ENCODE data around the gene COL28A1. TPM values are rescaled to one million over a fixed set of nuclear protein-coding genes. Genes with fewer than 3 reads are reported as not detected.

The COL28A1 gene
- total RNA-seq, 3 donors from 2014 or later, result 0.08 to 0.10 TPM; not detected in 1

DNA sequence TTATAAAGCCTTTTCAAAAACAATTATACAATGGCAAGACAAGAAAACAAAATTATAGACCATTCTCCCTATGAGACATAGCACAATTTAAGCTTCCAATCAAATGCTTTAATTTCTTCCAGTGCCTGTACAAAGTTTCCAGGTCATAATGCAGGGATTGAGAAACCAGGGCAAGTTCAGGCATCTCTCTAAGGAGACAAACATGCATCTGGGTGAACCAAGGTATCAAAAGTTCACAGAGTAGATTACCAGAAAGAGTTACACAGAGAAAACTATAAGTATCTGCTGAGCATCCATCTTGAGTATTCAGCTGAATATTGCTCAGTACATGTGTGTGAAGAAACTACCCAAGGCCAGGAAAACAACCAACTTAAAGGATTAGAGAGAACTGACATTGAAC is 89.1 kb downstream of the COL28A1 start:
- Mint-ChIP-seq H3K36me3 (ENCODE audit: insufficient read depth) (no peaks in the 10 kb centered on the region), H3K4me3 (no peak overlapping the region), H3K9me3 (peaks cover 37% of the 10 kb centered on the region), H3K27me3 (ENCODE audit: low read depth) (no peaks in the 10 kb centered on the region), H3K4me1 (ENCODE audit: low read depth) (peaks cover 4% of the 10 kb centered on the region)
- DNase-seq (no peak), ATAC-seq (no peak)

DNA sequence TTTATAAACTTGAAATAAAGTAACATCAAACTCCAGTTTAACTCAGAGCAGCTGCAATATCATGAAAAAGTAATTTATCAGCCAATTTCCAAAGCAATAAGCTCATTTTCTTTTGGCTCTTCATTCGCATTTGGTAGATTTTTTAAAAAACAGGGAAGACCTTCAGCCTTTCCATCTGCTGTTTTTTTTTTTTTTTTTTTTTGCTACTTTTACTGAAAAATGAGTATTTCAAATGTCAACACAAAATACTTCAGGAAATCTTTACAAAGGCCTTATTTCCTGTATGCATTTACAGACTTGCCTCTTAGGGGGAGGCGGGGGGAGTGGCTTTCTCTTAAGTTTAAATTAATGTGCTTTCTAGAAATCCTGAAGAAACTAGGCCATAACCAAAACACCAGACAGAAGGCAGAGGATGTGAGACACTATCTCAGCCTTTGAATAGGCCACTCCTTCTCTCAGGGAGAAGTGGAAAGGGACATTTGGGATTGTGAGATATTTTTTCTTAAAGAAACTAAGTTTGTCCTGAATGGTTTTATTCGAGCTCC is 91.8 kb downstream of the COL28A1 start:
- Mint-ChIP-seq H3K9me3 (peaks cover 27% of the 10 kb centered on the region), H3K4me1 (ENCODE audit: low read depth) (peaks cover 4% of the 10 kb centered on the region), H3K4me3 (no peak overlapping the region), H3K27me3 (ENCODE audit: low read depth) (no peaks in the 10 kb centered on the region), H3K36me3 (ENCODE audit: insufficient read depth) (no peaks in the 10 kb centered on the region)
- ATAC-seq (no peak), DNase-seq (no peak)

DNA sequence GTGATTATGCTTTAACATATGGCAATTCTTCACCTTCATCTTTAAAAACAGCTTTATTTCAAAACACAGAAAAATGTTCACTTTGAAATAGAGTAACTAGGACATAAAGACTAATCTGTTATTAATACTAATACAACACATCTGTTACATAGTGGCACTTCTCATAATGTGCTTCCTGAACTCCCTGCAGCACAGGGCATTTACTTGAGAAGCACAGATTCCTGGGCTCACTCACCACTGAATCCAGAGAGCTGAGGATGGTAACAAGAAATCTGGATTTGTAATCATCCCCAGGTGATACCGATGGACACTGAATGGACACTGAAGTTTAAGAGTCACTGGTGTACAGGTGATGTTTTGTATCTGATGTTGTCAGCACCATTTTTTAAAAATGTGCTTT is 96.1 kb downstream of the COL28A1 start:
- Mint-ChIP-seq H3K27me3 (ENCODE audit: low read depth) (no peaks in the 10 kb centered on the region), H3K4me3 (no peak overlapping the region), H3K4me1 (ENCODE audit: low read depth) (peaks cover 4% of the 10 kb centered on the region), H3K36me3 (ENCODE audit: insufficient read depth) (no peaks in the 10 kb centered on the region), H3K9me3 (no peaks in the 10 kb centered on the region)
- DNase-seq (no peak), ATAC-seq (no peak)

DNA sequence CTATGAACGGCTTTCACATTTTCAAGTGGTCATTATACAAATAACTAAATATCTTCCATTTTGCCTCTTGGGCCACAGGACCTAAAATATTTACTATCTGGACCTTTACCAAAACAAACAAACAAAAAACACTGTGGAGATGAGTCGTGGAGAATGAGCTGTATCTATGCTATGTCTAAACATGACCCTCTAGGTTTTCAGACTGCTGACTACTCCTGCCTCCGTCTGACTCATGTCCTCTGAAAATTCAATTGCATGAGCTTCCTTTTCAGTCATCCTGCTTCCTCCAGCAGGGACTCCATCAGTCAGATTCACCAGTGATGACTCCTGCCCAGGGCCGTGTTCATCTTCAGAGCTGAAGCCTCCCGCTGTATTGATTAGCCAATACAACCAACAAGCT is 96.8 kb downstream of the COL28A1 start:
- H3K27me3 Mint-ChIP-seq (ENCODE audit: low read depth), result no peaks in the 10 kb centered on the region
- no peak overlapping the region for H3K4me3 Mint-ChIP-seq
- H3K36me3 Mint-ChIP-seq (ENCODE audit: insufficient read depth), result no peaks in the 10 kb centered on the region
- no peaks in the 10 kb centered on the region for H3K9me3 Mint-ChIP-seq
- DNase-seq (no peak), ATAC-seq (no peak)
- H3K4me1 Mint-ChIP-seq (ENCODE audit: low read depth), result peaks cover 4% of the 10 kb centered on the region

DNA sequence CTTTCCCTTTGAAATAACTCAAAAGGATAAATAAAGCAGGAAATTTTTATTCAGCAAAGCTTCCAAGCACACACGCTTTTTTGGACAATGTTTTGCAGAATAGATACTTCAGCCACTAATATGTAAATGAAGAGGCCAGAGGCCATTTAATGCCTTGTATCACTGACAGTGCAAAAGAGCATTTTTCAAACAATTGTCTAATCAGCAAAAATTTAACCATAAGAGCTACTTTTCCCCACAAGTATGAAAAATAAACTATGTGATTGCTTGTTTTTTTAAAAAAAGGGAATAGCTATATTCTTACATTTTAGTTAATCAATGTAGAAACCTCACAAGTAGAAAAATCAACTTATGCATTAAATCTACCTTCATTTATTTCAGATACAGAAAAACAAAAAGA is 99.7 kb downstream of the COL28A1 start:
- H3K36me3 Mint-ChIP-seq (ENCODE audit: insufficient read depth), result no peaks in the 10 kb centered on the region
- ATAC-seq (no peak), DNase-seq (no peak)
- no peak overlapping the region for H3K4me3 Mint-ChIP-seq
- no peaks in the 10 kb centered on the region for H3K9me3 Mint-ChIP-seq
- H3K27me3 Mint-ChIP-seq (ENCODE audit: low read depth), result peaks cover 11% of the 10 kb centered on the region
- no peaks in the 10 kb centered on the region for H3K4me1 Mint-ChIP-seq (ENCODE audit: low read depth)

DNA sequence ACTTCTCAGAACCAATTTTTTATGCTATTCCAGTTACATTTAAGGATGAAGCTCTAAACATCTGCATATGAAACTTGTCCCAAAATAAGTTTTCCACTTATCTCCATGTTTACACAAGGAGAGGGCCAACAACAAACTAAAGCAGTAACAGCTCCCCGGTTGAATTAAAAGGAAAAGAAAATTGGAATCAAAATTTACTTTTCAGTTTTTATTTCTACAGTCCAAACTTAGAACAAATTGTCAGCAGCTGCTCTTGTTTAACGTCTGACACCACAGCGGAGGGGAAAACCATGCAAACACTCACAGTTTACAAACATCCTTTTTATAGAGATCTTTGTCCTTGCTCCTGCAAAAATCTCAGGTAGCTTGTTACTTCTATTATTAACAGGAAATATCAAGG is 101.3 kb downstream of the COL28A1 start:
- no peaks in the 10 kb centered on the region for H3K4me1 Mint-ChIP-seq (ENCODE audit: low read depth)
- no peaks in the 10 kb centered on the region for H3K9me3 Mint-ChIP-seq
- DNase-seq (no peak), ATAC-seq (no peak)
- no peaks in the 10 kb centered on the region for H3K36me3 Mint-ChIP-seq (ENCODE audit: insufficient read depth)
- peaks cover 15% of the 10 kb centered on the region for H3K27me3 Mint-ChIP-seq (ENCODE audit: low read depth)
- no peak overlapping the region for H3K4me3 Mint-ChIP-seq

DNA sequence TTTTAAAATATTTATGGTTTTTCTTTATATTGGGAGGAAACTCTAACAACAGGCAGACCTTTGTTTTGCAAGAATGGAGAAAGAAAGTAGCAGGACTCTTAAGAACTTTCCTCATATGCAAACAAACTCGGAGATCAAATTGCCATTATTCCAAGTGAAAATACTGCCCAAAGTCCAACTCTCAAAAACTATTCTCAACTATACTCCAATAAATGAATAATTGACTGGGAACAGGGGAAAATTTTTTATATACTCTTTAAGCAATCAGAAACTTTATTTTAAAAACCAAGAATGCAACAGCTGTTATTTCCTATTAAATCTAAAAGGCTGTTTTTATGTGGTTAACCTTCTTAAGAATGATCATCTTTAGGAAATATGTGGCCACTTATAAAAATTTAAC is 101.9 kb downstream of the COL28A1 start:
- ATAC-seq (no peak), DNase-seq (no peak)
- Mint-ChIP-seq H3K36me3 (ENCODE audit: insufficient read depth) (no peaks in the 10 kb centered on the region), H3K4me1 (ENCODE audit: low read depth) (no peaks in the 10 kb centered on the region), H3K9me3 (no peaks in the 10 kb centered on the region), H3K27me3 (ENCODE audit: low read depth) (peaks cover 15% of the 10 kb centered on the region), H3K4me3 (no peak overlapping the region)

DNA sequence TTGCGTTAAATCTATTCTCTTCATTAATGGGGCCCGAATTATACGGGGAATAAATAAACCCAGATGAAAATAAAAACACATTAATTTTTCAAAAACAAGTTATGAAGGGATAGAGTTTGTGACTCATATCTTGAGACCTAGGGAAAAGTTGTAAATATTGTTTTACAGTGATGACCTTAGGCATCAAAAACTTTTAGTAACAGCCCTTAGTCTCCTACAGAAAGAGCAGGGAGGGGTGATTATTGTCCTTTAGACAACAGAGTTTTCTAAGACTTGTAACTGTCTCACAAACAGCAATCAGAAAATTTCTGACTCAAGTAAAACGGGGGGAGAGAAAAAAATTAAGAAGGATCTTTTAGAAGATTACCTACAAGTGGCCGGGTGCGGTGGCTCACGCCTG is 102.7 kb downstream of the COL28A1 start:
- Mint-ChIP-seq H3K27me3 (ENCODE audit: low read depth) (peaks cover 15% of the 10 kb centered on the region), H3K4me3 (no peak overlapping the region), H3K9me3 (no peaks in the 10 kb centered on the region), H3K4me1 (ENCODE audit: low read depth) (no peaks in the 10 kb centered on the region), H3K36me3 (ENCODE audit: insufficient read depth) (no peaks in the 10 kb centered on the region)
- DNase-seq, result no peak
- ATAC-seq, result no peak

DNA sequence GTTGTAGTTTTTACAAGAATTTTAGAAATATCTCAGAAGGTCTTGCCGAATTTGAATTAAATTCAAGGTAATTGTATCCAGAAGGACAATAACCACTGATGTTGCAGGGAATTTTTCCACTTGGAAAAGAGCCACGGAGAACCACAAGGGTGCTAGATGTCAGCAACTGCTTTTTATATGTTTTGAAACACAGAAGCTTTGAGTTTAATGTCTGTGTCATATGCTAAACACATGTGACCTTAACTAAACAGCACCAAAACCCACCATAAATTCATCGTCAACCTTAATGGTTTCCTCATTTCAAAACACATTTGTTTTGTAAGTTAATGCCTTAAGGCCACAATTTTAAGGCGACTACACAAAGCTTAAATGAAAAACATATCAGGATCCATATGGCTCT is 106.9 kb downstream of the COL28A1 start:
- H3K4me1 Mint-ChIP-seq (ENCODE audit: low read depth), result peaks cover 10% of the 10 kb centered on the region
- H3K27me3 Mint-ChIP-seq (ENCODE audit: low read depth), result peaks cover 15% of the 10 kb centered on the region
- ATAC-seq (no peak), DNase-seq (no peak)
- no peaks in the 10 kb centered on the region for H3K36me3 Mint-ChIP-seq (ENCODE audit: insufficient read depth)
- no peak overlapping the region for H3K4me3 Mint-ChIP-seq
- no peaks in the 10 kb centered on the region for H3K9me3 Mint-ChIP-seq

DNA sequence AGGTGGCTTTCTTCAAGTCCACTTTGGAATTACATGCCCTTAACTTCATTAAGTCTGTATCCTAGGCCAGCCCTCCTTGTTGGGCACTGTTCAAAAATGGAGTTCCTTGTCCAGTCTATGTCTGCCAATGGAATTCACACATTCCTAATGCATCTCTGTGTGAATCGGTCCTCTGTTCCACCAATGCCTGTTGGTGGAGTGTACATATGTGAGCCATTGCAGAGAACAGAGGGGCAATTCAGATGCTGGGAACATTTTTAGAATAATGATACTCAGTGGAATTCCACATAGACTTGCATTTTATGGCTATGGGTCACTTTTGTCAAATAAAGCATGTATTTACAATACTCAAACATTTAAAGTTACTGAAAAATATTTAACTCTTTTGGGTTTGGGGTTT is 108.3 kb downstream of the COL28A1 start:
- ATAC-seq, result no peak

DNA sequence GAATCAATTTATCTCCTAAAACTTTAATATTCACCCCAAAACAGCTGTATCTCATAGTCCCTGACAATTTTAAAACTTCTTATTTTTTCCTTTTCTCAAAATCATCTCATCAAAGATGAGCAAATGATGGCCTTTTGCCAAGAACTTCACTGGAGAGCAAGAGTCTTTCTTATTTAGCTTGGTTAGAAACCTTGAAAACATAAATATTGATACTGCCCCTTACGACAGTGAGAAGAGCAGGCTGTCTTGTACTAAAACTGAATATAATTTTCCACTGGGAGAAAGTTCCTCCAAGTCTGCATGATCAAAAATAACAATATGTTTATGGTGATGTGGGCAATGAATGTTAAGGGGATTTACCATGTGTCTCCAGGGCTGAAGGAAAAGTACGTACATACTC is 109.0 kb downstream of the COL28A1 start:
- Mint-ChIP-seq H3K36me3 (ENCODE audit: insufficient read depth) (no peaks in the 10 kb centered on the region), H3K4me1 (ENCODE audit: low read depth) (peaks cover 10% of the 10 kb centered on the region), H3K27me3 (ENCODE audit: low read depth) (peaks cover 11% of the 10 kb centered on the region), H3K4me3 (no peak overlapping the region), H3K9me3 (no peaks in the 10 kb centered on the region)
- DNase-seq (no peak), ATAC-seq (no peak)

More for the DNA sequence above, 108.3 kb downstream of the COL28A1 start:
- DNase-seq, result no peak
- H3K36me3 Mint-ChIP-seq (ENCODE audit: insufficient read depth), result no peaks in the 10 kb centered on the region
- no peak overlapping the region for H3K4me3 Mint-ChIP-seq
- H3K9me3 Mint-ChIP-seq, result no peaks in the 10 kb centered on the region
- peaks cover 10% of the 10 kb centered on the region for H3K4me1 Mint-ChIP-seq (ENCODE audit: low read depth)
- H3K27me3 Mint-ChIP-seq (ENCODE audit: low read depth), result peaks cover 15% of the 10 kb centered on the region

DNA sequence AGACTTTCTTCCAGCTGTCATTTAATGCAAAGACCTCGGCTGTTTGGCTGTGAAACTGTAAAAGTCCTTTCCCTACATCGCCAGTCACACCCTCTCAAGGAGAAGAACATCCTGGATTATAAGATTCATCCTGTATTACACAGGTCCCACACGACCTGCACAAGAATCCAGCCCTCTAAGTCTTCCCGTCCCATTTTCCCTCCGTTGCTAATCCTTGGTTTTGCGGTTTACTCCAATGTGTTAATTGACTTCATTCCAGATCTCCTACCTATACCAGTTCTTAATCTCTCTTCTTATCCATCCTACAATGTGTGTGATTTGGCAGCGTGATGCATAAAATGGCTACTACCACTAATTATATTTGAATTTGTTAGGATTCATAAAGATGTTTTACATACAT is 110.4 kb downstream of the COL28A1 start:
- Mint-ChIP-seq H3K36me3 (ENCODE audit: insufficient read depth) (no peaks in the 10 kb centered on the region), H3K9me3 (no peaks in the 10 kb centered on the region), H3K4me1 (ENCODE audit: low read depth) (peaks cover 10% of the 10 kb centered on the region), H3K4me3 (peak overlapping the region; percentile 24), H3K27me3 (ENCODE audit: low read depth) (peaks cover 2% of the 10 kb centered on the region)
- ATAC-seq (no peak), DNase-seq (no peak)

DNA sequence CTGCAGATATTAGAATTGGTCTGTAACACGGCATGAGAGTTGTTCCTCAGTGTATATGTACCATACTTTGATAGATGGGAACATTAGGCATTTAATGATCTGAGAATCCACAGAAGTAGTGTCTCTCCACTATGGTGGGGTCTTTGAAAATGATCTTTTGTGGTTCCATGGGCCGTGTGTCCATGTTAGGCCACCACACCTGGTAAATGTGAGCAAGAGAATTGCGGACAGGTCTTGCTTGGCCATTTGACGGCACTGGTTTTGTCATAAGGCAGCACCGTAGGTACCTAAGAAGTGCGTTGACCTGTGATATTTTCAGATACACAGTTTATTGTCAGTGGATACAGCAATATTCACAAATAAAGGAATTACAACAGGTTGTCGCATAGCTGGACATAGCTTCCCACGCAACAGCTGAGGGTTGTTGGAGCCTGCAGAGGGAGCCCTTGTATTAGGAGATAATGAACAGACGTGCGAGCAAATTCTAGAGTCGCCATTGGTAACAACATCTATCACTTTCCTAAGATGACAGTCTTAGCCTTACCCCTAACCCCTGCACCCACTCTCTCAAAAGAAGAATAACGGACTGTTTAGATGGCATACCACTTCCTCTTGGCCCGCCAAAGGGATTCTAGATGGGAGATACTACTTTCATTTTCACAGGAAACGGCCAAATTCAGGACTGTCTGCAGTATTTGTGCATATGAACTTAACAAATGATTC is 111.4 kb downstream of the COL28A1 start:
- H3K4me1 Mint-ChIP-seq (ENCODE audit: low read depth), result peaks cover 10% of the 10 kb centered on the region
- H3K9me3 Mint-ChIP-seq, result no peaks in the 10 kb centered on the region
- ATAC-seq, result peak; percentile 67 to 73
- peak overlapping the region; percentile 74 for H3K4me3 Mint-ChIP-seq
- H3K27me3 Mint-ChIP-seq (ENCODE audit: low read depth), result no peaks in the 10 kb centered on the region
- DNase-seq, result peak; percentile 17
- no peaks in the 10 kb centered on the region for H3K36me3 Mint-ChIP-seq (ENCODE audit: insufficient read depth)

DNA sequence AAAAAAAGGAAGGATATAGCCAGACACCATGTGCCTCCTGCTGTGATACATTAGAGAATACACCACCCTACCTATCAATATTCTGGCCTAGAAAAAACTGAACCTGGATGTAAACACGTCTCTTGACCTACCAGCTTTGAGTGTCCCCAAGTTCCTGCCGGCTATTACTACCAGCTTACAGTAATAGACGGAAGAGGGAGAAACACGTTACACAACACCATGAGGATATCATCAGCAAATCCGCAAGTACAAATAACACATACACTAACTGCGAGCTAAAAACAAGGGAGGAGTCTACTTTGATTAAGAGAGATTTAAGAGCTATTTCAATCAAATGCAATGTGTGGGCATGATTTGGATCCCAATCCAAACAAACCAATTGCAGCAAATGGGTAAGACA is 113.0 kb downstream of the COL28A1 start:
- DNase-seq (no peak), ATAC-seq (no peak)
- H3K4me3 Mint-ChIP-seq, result no peak overlapping the region
- peaks cover 11% of the 10 kb centered on the region for H3K4me1 Mint-ChIP-seq (ENCODE audit: low read depth)
- H3K27me3 Mint-ChIP-seq (ENCODE audit: low read depth), result no peaks in the 10 kb centered on the region
- H3K36me3 Mint-ChIP-seq (ENCODE audit: insufficient read depth), result no peaks in the 10 kb centered on the region
- no peaks in the 10 kb centered on the region for H3K9me3 Mint-ChIP-seq

DNA sequence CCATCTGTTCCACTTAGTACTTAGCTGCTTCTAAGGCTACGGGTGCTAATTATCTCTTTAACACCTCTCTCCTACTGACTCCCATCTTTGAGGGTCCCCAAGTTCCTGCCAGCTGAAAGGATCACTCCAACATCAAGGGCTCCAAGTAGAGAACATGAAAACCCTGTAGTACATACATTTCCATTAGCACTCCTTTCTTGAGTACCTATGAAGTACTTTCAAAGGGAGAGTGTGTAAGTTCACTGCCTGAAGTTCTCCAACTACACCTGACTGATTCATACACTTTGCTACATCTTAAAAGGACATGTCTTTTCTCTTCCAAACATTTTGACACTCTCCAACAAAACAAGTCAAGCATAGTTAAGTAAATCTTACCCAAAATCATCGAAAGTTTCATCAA is 113.8 kb downstream of the COL28A1 start:
- H3K27me3 Mint-ChIP-seq (ENCODE audit: low read depth), result no peaks in the 10 kb centered on the region
- no peak for DNase-seq
- H3K9me3 Mint-ChIP-seq, result no peaks in the 10 kb centered on the region
- H3K4me1 Mint-ChIP-seq (ENCODE audit: low read depth), result peaks cover 14% of the 10 kb centered on the region
- H3K4me3 Mint-ChIP-seq, result no peak overlapping the region
- no peak for ATAC-seq
- H3K36me3 Mint-ChIP-seq (ENCODE audit: insufficient read depth), result no peaks in the 10 kb centered on the region

Measured in activated T-cell treated with anti-CD3 and anti-CD28 coated beads, Interleukin-2, amount 50 U/mL, for 4 hours (primary cell).